ENCODE results near the gene DPP7.

DNA sequence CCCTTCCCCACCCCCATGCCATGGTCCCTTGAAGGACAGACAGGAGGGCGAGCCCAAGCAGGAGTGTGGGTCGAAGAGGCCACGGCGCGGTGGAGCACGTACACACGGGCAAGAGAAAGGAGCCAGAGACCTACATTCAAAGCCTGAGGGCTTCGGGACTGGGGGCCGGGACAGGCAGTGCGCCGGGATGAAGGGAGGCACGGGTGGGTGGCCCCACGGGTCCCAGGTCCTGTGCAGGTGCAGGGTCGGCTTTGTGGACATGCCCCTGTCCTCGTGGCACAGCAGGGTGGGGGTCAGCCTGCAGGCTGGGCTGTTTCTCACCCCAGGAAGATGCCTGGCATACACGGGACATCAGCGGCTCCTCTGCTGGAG, 45.5 kb upstream of the DPP7 start:
- no peak for TF ChIP-seq EZH2 (IDR thresholded peaks at IDR 0.05; ENCODE audit: insufficient read depth, poor library complexity, severe bottlenecking)
- TF ChIP-seq EZH2phosphoT487 (IDR thresholded peaks at IDR 0.05; ENCODE audit: insufficient read depth, low read depth) = no peak

Measured in GM23248 (cell line).